HG03103 (cell line): Measurements from ENCODE around the gene MAL.

Experiments
- ATAC-seq: cut with Tn5 transposase; IDR thresholded peaks from one replicate; pipeline ENCODE4 v1.9.1; 2021; ENCODE audit warnings: low read depth; ENCODE audit not compliant: unreplicated experiment

The MAL gene

DNA sequence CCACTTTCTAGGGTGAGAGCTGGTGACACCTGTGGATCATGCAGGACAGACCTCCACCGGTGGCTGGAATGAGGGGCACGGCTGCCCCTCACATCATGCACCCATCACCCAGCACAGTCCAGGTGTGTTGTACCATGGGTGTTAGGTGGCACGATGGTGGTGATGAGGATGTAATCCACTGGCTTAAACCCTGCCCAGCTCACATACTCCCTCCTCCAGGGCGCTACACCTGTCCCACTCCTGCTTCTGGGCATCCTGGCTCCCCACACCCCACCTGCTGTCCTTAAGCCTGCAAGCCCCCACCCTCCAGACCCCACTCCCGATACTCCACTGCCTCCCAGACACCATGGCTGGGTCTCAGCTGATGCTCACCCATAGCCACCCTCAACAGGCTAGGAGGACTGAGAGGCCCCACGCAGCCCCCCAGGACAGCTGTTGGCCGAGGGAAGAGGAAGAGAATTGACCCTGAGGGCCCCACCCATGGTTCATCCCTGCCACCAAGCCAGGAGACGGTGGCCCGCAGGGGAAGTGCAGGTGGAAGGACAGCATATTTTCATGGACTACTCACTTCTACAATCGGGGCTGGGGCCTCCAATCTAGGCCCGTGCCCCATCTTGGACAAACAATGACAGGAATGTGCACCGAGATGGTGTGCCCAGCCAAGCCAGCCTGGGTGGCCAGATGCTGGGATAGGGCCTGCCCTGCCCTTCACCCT, 34.3 kb downstream of the MAL start:
- no peak for ATAC-seq

- no peak for ATAC-seq
Measured at GRCh38 chr2:95060446-95061118, 35.1 kb downstream of the MAL start.

- no peak for ATAC-seq
Measured at GRCh38 chr2:95061119-95061512, 35.6 kb downstream of the MAL start.

GRCh38 chr2:95061601-95062183, 36.2 kb downstream of the MAL start:
- no peak for ATAC-seq

DNA sequence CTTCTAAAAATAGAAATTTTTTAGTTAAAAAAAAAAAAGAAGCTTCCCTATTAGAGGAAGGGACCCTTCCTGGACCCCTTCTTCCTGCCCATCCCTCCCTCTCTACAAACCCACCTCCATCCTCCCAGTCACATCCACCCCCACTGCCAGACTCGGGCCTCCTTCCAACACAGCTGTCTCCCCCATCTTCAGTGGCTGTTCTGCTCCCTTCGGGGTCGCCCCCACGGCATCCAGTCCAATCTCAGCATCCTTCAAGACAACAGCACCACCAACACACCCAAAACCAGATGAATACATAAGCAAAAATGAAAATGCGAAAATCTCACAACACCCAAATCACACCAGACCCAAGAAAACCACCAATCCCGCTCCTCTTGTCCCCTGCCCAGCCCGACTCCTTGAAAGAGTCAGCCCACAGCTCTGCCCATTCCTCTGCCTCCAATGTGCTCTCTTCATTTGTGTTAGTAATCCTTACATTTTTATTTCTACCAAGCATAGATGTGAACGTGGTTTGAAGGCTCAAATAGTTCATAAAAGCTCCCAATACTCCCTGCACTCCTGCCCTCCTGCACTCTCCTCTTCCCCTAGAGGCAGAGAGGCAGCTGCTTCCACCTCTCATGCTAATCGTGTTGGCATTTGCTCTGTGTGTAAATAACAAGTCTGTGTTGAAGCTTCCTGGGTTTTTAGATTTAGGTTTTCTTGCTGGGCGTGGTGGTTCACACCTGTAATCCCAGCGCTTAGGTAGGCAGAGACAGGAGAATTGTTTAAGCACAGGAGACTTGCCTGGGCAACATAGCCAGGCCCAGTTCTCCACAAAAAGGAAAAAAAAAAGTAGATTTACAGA, 37.0 kb downstream of the MAL start:
- ATAC-seq, result no peak

DNA sequence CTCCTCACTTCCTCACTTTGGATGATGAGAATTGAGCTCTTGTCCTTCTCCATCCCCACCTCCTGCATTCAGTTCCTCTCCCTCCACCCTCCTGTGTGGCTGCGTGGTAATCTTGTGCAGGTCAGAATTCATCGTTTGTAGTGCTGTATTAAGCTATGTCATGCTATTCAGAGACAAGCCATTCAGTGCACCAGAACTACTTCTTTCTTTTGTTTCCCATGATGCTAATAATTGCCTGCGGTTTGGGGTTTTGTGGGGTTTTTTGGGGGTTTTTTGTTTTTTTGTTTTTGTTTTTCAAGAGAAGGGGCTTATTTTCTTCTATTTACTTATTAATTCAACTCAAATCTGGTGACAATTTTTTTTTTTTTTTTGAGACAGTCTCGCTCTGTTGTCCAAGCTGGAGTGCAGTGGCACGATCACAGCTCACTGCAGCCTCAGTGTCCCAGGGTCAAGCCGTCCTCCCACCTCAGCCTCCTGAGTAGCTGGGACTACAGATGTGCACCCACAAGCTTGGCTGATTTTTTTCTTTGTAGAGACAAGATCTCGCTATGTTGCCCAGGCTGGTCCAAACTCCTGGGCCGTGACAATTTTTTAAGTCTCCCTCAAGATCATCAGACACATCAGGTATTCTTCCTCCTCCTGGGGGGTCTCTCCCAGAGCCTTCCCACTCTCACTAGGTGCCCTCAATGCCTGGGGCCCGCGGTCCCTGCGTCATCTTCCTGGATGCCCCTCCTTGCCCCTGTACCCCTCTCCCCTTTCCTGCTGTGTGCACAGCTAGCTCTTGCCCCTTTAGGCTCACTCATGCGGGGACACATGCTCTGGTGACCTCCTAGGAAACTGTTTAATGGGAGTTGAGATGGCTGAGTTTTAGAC, 37.8 kb downstream of the MAL start:
- ATAC-seq, result peak; percentile 72

- no peak for ATAC-seq
Measured at GRCh38 chr2:95068256-95068655, 42.7 kb downstream of the MAL start.

- ATAC-seq, result no peak
Measured at GRCh38 chr2:95069465-95069864, 44.0 kb downstream of the MAL start.

- ATAC-seq, result no peak
Measured at GRCh38 chr2:95071856-95072255, 46.3 kb downstream of the MAL start.

GRCh38 chr2:95072424-95072823, 46.9 kb downstream of the MAL start:
- ATAC-seq, result no peak

GRCh38 chr2:95073856-95074662, 48.6 kb downstream of the MAL start:
- no peak for ATAC-seq

DNA sequence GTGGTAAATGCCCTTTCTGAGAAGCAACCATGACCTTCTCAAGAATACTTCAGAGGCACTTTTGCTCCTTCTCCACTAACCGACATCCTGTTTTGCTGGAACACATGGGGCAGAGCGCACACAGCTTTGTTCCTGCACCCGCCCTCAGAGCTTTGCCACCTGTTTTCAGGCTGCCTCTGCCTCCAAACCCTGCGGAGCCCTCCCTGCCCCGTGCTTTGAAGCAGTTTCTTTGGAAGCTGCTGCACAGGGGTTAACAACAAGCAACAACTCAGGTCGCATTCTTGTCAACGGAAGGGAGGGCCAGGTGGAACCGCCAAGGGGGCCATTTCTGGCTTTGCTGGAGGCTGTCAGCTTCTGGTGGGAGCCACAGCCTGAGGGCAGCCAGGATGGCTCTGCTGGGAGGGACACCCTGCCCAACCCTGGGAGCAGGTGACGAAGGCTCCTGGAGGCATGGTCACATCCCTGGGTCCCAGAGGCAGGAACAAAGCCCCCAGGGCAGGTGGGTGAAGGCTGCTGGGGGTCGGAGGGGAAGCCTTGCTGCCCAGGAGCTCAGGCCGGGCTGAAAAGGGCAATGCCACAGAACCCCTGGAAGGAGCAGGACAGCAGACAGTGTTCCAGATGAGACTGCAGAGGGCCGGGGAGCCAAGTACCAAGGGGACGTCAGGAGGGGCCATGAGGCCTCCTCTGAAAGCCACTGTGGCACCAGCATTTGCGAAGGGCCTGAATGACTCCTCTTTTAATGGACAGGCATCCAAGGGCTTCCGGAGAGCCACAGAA, 49.3 kb downstream of the MAL start:
- no peak for ATAC-seq

DNA sequence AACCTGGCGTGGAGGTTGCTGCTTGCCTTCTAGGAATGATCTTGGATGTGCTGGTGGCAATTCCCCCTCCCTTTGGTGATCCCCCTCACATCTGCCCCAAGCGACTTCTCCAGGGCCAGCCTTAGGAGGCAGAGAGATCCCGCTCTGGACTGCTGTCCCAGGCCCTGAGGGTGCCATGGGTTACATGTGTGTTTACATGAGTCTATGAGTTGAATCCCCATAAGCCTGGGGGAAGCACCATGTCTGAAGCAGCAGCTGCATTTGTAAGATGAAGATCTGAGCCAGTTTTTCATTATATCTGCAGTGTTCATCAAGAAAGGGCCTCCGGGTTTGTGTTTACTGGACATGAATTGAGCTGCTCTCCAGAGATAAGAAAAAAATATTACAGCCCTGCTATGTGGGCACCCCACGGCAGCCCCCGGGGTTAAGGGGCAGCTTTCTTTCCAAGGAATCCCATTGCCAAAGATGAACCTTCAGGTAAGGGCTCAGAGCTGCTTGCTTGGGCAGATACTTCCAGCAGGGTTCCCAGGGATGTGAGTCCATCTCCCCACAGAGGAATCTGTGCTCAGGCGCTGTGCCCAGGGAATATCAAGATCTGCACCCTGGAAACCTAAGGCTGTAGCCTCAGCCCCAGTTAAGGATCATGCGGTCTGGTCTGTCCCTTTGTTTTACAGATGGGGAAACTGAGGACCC, 50.1 kb downstream of the MAL start:
- no peak for ATAC-seq

GRCh38 chr2:95076705-95077529, 51.4 kb downstream of the MAL start:
- peak; percentile 87 for ATAC-seq

- no peak for ATAC-seq
Measured at GRCh38 chr2:95077530-95077825, 52.0 kb downstream of the MAL start.

DNA sequence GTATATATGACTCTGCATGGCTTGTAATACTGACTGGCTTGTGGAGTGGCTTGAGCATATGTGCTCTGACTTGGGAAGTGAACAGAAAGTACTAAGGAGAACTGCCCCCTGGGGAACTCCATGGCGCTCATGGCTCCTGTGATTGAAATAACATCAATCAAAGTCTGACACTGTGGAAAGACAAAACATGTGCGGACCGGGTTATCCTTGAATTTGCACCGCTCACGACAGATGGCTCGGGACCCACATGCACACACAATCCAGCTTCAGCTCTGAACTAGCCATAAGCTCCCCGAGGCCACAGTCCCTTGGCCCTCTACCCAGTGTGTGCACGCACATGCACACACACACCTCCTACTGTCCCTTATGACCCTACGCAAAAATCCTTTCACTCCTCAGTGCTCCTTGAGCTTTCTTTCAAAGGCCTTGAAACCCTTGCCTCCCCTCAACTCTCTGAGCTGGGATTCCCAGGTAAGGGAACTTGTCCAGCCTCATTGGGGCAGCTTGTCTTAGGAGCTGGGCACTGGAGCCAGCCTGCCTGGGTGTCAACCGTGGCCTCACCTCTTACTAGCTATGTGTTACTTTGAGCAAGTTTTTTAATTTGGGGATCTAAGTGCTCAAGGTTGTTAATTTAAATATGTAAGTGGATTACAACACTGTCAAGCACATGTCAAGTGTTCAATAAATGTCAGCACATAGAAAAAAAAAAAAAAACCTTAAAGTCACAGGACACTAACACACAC, 52.5 kb downstream of the MAL start:
- no peak for ATAC-seq

DNA sequence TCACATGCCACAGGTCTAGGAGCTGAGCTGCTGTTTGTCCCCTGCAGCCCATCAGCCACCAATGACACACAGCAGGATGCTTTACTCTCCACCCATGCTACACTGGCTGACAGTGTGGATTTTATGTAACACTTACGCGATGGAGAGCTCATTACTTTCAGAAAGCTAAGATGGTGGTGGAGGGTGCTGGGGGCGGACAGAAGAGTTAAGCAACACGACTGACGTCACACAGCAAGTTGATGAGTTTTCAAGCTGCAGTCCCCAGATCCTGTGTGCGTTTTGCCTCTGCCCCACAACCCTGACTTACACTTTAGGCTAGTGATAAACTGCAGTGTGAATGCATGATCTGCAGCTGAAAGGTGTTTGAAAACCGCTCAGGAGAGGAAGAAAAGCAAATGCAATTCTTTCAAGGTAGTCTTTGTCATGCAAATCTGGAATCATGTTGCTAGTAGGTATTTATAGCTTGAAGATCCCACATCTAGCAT, 53.7 kb downstream of the MAL start:
- ATAC-seq, result no peak
